H9 (cell line): Measurements from ENCODE around the gene PTPA. TPM values are rescaled to one million over a fixed set of nuclear protein-coding genes. Genes with fewer than 3 reads are reported as not detected.
A peak's percentile ranks its signal among the peaks of the same experiment; 100 is the strongest.

Source experiments
- DNase-seq: peaks from one replicate; pipeline ENCODE4 v3.0.0-alpha.2; 2017
- H2AFZ ChIP-seq: one replicate; pipeline ENCODE4 v1.6.1; 2013; ENCODE audit warnings: mild to moderate bottlenecking, low read length, control low read depth, moderate library complexity
- H2AK5ac ChIP-seq: 2 replicates; pipeline ENCODE4 v1.6.1; 2013; ENCODE audit warnings: low read length, control low read depth, mixed read lengths; ENCODE audit not compliant: insufficient read length
- H2BK120ac ChIP-seq: one replicate; pipeline ENCODE4 v1.6.1; 2013; ENCODE audit warnings: low read depth, mild to moderate bottlenecking, low read length, control low read depth, inconsistent platforms; ENCODE audit not compliant: poor library complexity, severe bottlenecking
- H2BK12ac ChIP-seq: 2 replicates; pipeline ENCODE4 v1.6.1; 2013; ENCODE audit warnings: low read length, control low read depth, mixed read lengths, low read depth; ENCODE audit not compliant: insufficient read length
- H2BK15ac ChIP-seq: 2 replicates; pipeline ENCODE4 v1.6.1; 2013; ENCODE audit warnings: low read depth, low read length, control low read depth
- H2BK20ac ChIP-seq: one replicate; pipeline ENCODE4 v1.6.1; 2013; ENCODE audit warnings: low read depth, mild to moderate bottlenecking, low read length, control low read depth, inconsistent platforms; ENCODE audit not compliant: poor library complexity, severe bottlenecking
- H2BK5ac ChIP-seq: 2 replicates; pipeline ENCODE4 v1.6.1; 2013; ENCODE audit warnings: low read length, control low read depth, mixed read lengths; ENCODE audit not compliant: insufficient read length
- H3K14ac ChIP-seq: 2 replicates; pipeline ENCODE4 v1.6.1; 2013; ENCODE audit warnings: low read length, control low read depth; ENCODE audit not compliant: insufficient read depth
- H3K18ac ChIP-seq: 2 replicates; pipeline ENCODE4 v1.6.1; 2013; ENCODE audit warnings: low read depth, mild to moderate bottlenecking, mixed read lengths, low read length, control low read depth; ENCODE audit not compliant: insufficient read length
- H3K23ac ChIP-seq: 2 replicates; pipeline ENCODE4 v1.6.1; 2013; ENCODE audit warnings: low read length, control low read depth, mixed read lengths, low read depth; ENCODE audit not compliant: insufficient read length
- H3K23me2 ChIP-seq: 2 replicates; pipeline ENCODE4 v1.6.1; 2013; ENCODE audit warnings: low read depth, mild to moderate bottlenecking, mixed read lengths, low read length, control low read depth; ENCODE audit not compliant: insufficient read length, poor library complexity, severe bottlenecking
- H3K27ac ChIP-seq: 2 replicates; pipeline ENCODE4 v1.5.1; 2013; ENCODE audit warnings: low read length, control low read depth, mixed read lengths, low read depth; ENCODE audit not compliant: insufficient read length
- H3K27me3 ChIP-seq: 2 replicates; pipeline ENCODE4 v1.6.1; 2013; ENCODE audit warnings: low read length, control low read depth, inconsistent platforms; ENCODE audit not compliant: insufficient read depth
- H3K4ac ChIP-seq: 2 replicates; pipeline ENCODE4 v1.6.1; 2013; ENCODE audit warnings: low read depth, mild to moderate bottlenecking, control low read depth, inconsistent platforms, low read length, moderate library complexity
- H3K4me1 ChIP-seq: 2 replicates; pipeline ENCODE4 v1.6.1; 2013; ENCODE audit warnings: low read length, control low read depth, inconsistent platforms; ENCODE audit not compliant: insufficient read depth
- H3K4me2 ChIP-seq: 2 replicates; pipeline ENCODE4 v1.6.1; 2013; ENCODE audit warnings: low read length, control low read depth, mixed read lengths; ENCODE audit not compliant: insufficient read length, insufficient read depth
- H3K56ac ChIP-seq: 2 replicates; pipeline ENCODE4 v1.6.1; 2013; ENCODE audit warnings: low read depth, mild to moderate bottlenecking, mixed read lengths, low read length, control low read depth; ENCODE audit not compliant: insufficient read length
- H3K79me1 ChIP-seq: 2 replicates; pipeline ENCODE4 v1.6.1; 2013; ENCODE audit warnings: low read depth, mild to moderate bottlenecking, moderate library complexity, low read length, control low read depth, inconsistent platforms; ENCODE audit not compliant: insufficient read depth, poor library complexity, severe bottlenecking
- H3K79me2 ChIP-seq: 2 replicates; pipeline ENCODE4 v1.6.1; 2013; ENCODE audit warnings: low read length, control low read depth, inconsistent platforms; ENCODE audit not compliant: insufficient read depth
- H3K9ac ChIP-seq: 2 replicates; pipeline ENCODE4 v1.6.1; 2013; ENCODE audit warnings: low read length, control low read depth, mixed read lengths; ENCODE audit not compliant: insufficient read length; ENCODE audit errors: extremely low read depth
- H3K9me3 ChIP-seq: one replicate; pipeline ENCODE4 v1.6.1; 2013; ENCODE audit warnings: low read depth, low read length, inconsistent platforms; ENCODE audit not compliant: control insufficient read depth
- H3T11ph ChIP-seq: one replicate; pipeline ENCODE4 v1.6.1; 2013; ENCODE audit warnings: mild to moderate bottlenecking, low read length, control low read depth, inconsistent platforms
- H4K20me1 ChIP-seq: one replicate; pipeline ENCODE4 v1.6.1; 2013; ENCODE audit not compliant: control insufficient read depth, insufficient read length, insufficient read depth
- H4K5ac ChIP-seq: 2 replicates; pipeline ENCODE4 v1.6.1; 2013; ENCODE audit warnings: low read depth, mild to moderate bottlenecking, mixed read lengths, low read length, control low read depth; ENCODE audit not compliant: insufficient read length
- H4K8ac ChIP-seq: replicated peaks from 2 replicates; pipeline ENCODE4 v1.6.1; 2013; ENCODE audit warnings: low read length, control low read depth, mixed read lengths, low read depth; ENCODE audit not compliant: insufficient read length
- H4K91ac ChIP-seq: 2 replicates; pipeline ENCODE4 v1.6.1; 2013; ENCODE audit warnings: low read depth, mild to moderate bottlenecking, moderate library complexity, mixed read lengths, low read length, control low read depth; ENCODE audit not compliant: insufficient read length
- H3K27ac Mint-ChIP-seq, 3 experiments: 2 replicates in 2 of 3; 3 replicates in 1 of 3; pipeline ENCODE4 v1.8.0; 2020 to 2021; ENCODE audit warnings: mixed read lengths in 3 of 3, mild to moderate bottlenecking in 1 of 3, moderate library complexity in 1 of 3
- H3K27me3 Mint-ChIP-seq: 2 replicates; pipeline ENCODE4 v1.8.0; 2021; ENCODE audit warnings: low read depth, mild to moderate bottlenecking, moderate library complexity, mixed read lengths
- H3K36me3 Mint-ChIP-seq, 3 experiments: 2 replicates in 2 of 3; 3 replicates in 1 of 3; pipeline ENCODE4 v1.8.0; 2020 to 2021; ENCODE audit warnings: low read depth in 3 of 3, mixed read lengths in 3 of 3; ENCODE audit not compliant: insufficient read depth in 1 of 3
- H3K4me1 Mint-ChIP-seq, 2 experiments: 2 replicates each; pipeline ENCODE4 v1.8.0; 2020; ENCODE audit warnings: mixed read lengths in 2 of 2
- H3K4me3 Mint-ChIP-seq, 2 experiments: 2 replicates in 1 of 2; 3 replicates in 1 of 2; pipeline ENCODE4 v1.8.0; 2020 to 2021; ENCODE audit warnings: mild to moderate bottlenecking in 2 of 2, mixed read lengths in 2 of 2, moderate library complexity in 1 of 2
- H3K9me3 Mint-ChIP-seq, 2 experiments: 2 replicates in 1 of 2; 3 replicates in 1 of 2; pipeline ENCODE4 v1.8.0; 2020; ENCODE audit warnings: mild to moderate bottlenecking in 2 of 2, mixed read lengths in 2 of 2, moderate library complexity in 1 of 2
- WGBS: extraction: QIAGEN DNeasy Blood & Tissue Kit; methylation state at CpG from one replicate; pipeline ENCODE4 v1.1.7; 2013; ENCODE audit warnings: missing lambda C conversion rate, low lambda C conversion rate, mixed read lengths; ENCODE audit not compliant: insufficient read length; ENCODE audit errors: extremely low coverage; 5-methylcytosine and 5-hydroxymethylcytosine counted together
- total RNA-seq: library from RNA; stranded (reverse); gene quantifications from 2 replicates; pipeline ENCODE4 v1.2.1, GENCODE V29; 2021
- TF ChIP-seq, protein P1 (sequence below): fragments of 200-600 bp; sonication (generic); conservative IDR thresholded peaks from 3 replicates; pipeline ENCODE4 v1.8.0; 2021; ENCODE audit warnings: antibody characterized with exemption, mild to moderate bottlenecking

The PTPA gene
- total RNA-seq, 1 experiment from 2014 or later = 145 TPM

DNA sequence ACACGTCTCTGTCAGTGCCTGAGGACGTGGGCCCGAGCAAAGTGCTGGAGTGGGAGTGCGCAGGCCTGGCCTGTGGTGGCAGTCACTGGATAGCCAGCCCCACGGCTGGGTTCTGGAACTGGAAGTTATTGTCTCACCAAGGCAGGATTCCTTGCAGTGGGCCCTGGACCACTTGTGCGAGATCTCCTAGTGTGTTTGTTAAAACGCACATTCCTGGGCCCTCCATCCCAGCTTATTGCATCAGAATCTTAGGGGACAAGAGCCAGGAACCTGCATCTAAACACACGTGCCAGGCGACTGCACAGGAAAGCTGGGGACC, 26.9 kb downstream of the PTPA start:
- Histone ChIP-seq H2AK5ac (no peak overlapping the region), H3K27me3 (no peaks in the 10 kb centered on the region), H2BK15ac (no peak overlapping the region), H2BK12ac (no peak overlapping the region), H3K9me3 (no peaks in the 10 kb centered on the region), H2BK120ac (no peak overlapping the region), H3K23ac (no peak overlapping the region), H3K79me2 (no peaks in the 10 kb centered on the region), H3T11ph (no peak overlapping the region), H3K79me1 (no peaks in the 10 kb centered on the region), H4K91ac (no peak overlapping the region), H3K56ac (no peak overlapping the region), H3K14ac (no peak overlapping the region), H2BK5ac (no peak overlapping the region), H3K4me2 (no peak overlapping the region), H3K4ac (no peak overlapping the region), H4K8ac (no peak overlapping the region), H2AFZ (no peak overlapping the region), H3K18ac (no peak overlapping the region), H4K20me1 (no peaks in the 10 kb centered on the region), H3K23me2 (peaks cover 5% of the 10 kb centered on the region), H3K9ac (no peak overlapping the region), H4K5ac (no peak overlapping the region), H3K27ac (no peak overlapping the region), H2BK20ac (no peak overlapping the region), H3K4me1 (peaks cover 6% of the 10 kb centered on the region; the same call in 1 of the 2 replicates)
- Mint-ChIP-seq H3K27ac (peak overlapping the region in 1 of 3 experiments; percentile 93; a peak in 2 of 7 replicates), H3K27me3 (peaks cover 1% of the 10 kb centered on the region; the same call in 1 of the 2 replicates), H3K36me3 (peaks cover 10 to 52% (median 49%) of the 10 kb centered on the region in 3 experiments; a peak in 6 of 7 replicates), H3K4me3 (no peak overlapping the region), H3K4me1 (peaks cover 41 to 42% of the 10 kb centered on the region in 2 experiments), H3K9me3 (no peaks in the 10 kb centered on the region; a peak in 1 of 5 replicates)
- TF ChIP-seq, protein P1, sequence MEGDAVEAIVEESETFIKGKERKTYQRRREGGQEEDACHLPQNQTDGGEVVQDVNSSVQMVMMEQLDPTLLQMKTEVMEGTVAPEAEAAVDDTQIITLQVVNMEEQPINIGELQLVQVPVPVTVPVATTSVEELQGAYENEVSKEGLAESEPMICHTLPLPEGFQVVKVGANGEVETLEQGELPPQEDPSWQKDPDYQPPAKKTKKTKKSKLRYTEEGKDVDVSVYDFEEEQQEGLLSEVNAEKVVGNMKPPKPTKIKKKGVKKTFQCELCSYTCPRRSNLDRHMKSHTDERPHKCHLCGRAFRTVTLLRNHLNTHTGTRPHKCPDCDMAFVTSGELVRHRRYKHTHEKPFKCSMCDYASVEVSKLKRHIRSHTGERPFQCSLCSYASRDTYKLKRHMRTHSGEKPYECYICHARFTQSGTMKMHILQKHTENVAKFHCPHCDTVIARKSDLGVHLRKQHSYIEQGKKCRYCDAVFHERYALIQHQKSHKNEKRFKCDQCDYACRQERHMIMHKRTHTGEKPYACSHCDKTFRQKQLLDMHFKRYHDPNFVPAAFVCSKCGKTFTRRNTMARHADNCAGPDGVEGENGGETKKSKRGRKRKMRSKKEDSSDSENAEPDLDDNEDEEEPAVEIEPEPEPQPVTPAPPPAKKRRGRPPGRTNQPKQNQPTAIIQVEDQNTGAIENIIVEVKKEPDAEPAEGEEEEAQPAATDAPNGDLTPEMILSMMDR = no peak
- no CpG with 5 or more reads among the region's 9 CpGs for WGBS
- no peak for DNase-seq
